HepG2 (cell line): ENCODE results near the gene ADGRG6. TPM values are rescaled to one million over a fixed set of nuclear protein-coding genes. Genes with fewer than 3 reads are reported as not detected.
A peak's percentile ranks its signal among the peaks of the same experiment; 100 is the strongest.

Experiments used
- ATF1 ChIP-seq: IDR thresholded peaks from 2 replicates; pipeline ENCODE4 v1.6.1; 2016; ENCODE audit warnings: mild to moderate bottlenecking, control low read depth
- BRCA1 ChIP-seq: sonication (generic); formaldehyde crosslinking; IDR thresholded peaks from 2 replicates; pipeline ENCODE4 v1.4.0; 2020; ENCODE audit warnings: missing genetic modification reagents
- CENPX ChIP-seq: sonication (generic); formaldehyde crosslinking; IDR thresholded peaks from 2 replicates; pipeline ENCODE4 v1.9.0; 2021; ENCODE audit warnings: mild to moderate bottlenecking, missing genetic modification reagents, moderate library complexity
- FOXA3 ChIP-seq: IDR thresholded peaks from 2 replicates; pipeline ENCODE4 v1.6.1; 2016; ENCODE audit warnings: missing genetic modification reagents, missing compliant biosample characterization
- KDM3A ChIP-seq: IDR thresholded peaks from 2 replicates; pipeline ENCODE4 v1.6.1; 2018; ENCODE audit warnings: low read depth, missing compliant biosample characterization
- MAF1 ChIP-seq: sonication (generic); formaldehyde crosslinking; IDR thresholded peaks from 2 replicates; pipeline ENCODE4 v1.5.0; 2020; ENCODE audit warnings: missing genetic modification reagents, borderline replicate concordance
- MAFG ChIP-seq: sonication (generic); formaldehyde crosslinking; IDR thresholded peaks from 2 replicates; pipeline ENCODE4 v1.5.1; 2020; ENCODE audit warnings: mild to moderate bottlenecking, missing genetic modification reagents
- MAZ ChIP-seq, 2 experiments: sonication (generic) in 1 of 2; formaldehyde crosslinking in 1 of 2; IDR thresholded peaks; 2 replicates each; pipeline versions ENCODE4 v1.5.0 to v1.6.1; 2012 to 2020; ENCODE audit warnings: low read depth in 2 of 2, mild to moderate bottlenecking in 2 of 2, borderline replicate concordance in 1 of 2, improper control_type of control experiment in 1 of 2, low read length in 1 of 2, missing genetic modification reagents in 1 of 2, moderate library complexity in 1 of 2
- ONECUT2 ChIP-seq: sonication (generic); formaldehyde crosslinking; IDR thresholded peaks from 2 replicates; pipeline ENCODE4 v1.4.0; 2020; ENCODE audit warnings: missing genetic modification reagents
- PAF1 ChIP-seq: IDR thresholded peaks from 2 replicates; pipeline ENCODE4 v1.6.1; 2016; ENCODE audit warnings: missing genetic modification reagents, missing compliant biosample characterization
- PAWR ChIP-seq: sonication (generic); formaldehyde crosslinking; IDR thresholded peaks from 2 replicates; pipeline ENCODE4 v1.4.0; 2020; ENCODE audit warnings: missing genetic modification reagents, mild to moderate bottlenecking, borderline replicate concordance
- RXRA ChIP-seq: sonication (generic); formaldehyde crosslinking; IDR thresholded peaks from 2 replicates; pipeline ENCODE4 v1.5.1; 2020; ENCODE audit warnings: missing genetic modification reagents
- RXRB ChIP-seq: IDR thresholded peaks from 2 replicates; pipeline ENCODE4 v1.6.1; 2016; ENCODE audit warnings: borderline replicate concordance, missing genetic modification reagents, missing compliant biosample characterization
- SIN3A ChIP-seq: IDR thresholded peaks from 2 replicates; pipeline ENCODE4 v1.6.1; 2011; ENCODE audit warnings: low read depth, mild to moderate bottlenecking, control low read depth, low read length, borderline replicate concordance
- SMAD1 ChIP-seq: sonication (generic); formaldehyde crosslinking; IDR thresholded peaks from 2 replicates; pipeline ENCODE4 v1.4.0; 2020; ENCODE audit warnings: missing genetic modification reagents, low read depth, mild to moderate bottlenecking, borderline replicate concordance
- SMAD9 ChIP-seq: sonication (generic); formaldehyde crosslinking; IDR thresholded peaks from 2 replicates; pipeline ENCODE4 v1.5.1; 2020; ENCODE audit warnings: mild to moderate bottlenecking, missing genetic modification reagents
- SP2 ChIP-seq: sonication (generic); formaldehyde crosslinking; IDR thresholded peaks from 2 replicates; pipeline ENCODE4 v1.5.1; 2020; ENCODE audit warnings: mild to moderate bottlenecking, missing genetic modification reagents
- WIZ ChIP-seq: sonication (generic); formaldehyde crosslinking; IDR thresholded peaks from 2 replicates; pipeline ENCODE4 v1.5.1; 2020; ENCODE audit warnings: mild to moderate bottlenecking, missing genetic modification reagents
- ZBTB7A ChIP-seq: sonication (generic); formaldehyde crosslinking; IDR thresholded peaks from 2 replicates; pipeline ENCODE4 v1.8.0; 2022; ENCODE audit warnings: mild to moderate bottlenecking, missing genetic modification reagents
- ZFP41 ChIP-seq: sonication (generic); formaldehyde crosslinking; IDR thresholded peaks from 2 replicates; pipeline ENCODE4 v1.4.0; 2020; ENCODE audit warnings: mild to moderate bottlenecking, missing genetic modification reagents, borderline replicate concordance
- ZNF264 ChIP-seq: sonication (generic); formaldehyde crosslinking; IDR thresholded peaks from 2 replicates; pipeline ENCODE4 v1.4.0; 2020; ENCODE audit warnings: missing genetic modification reagents
- ZNF33B ChIP-seq: sonication (generic); formaldehyde crosslinking; IDR thresholded peaks from 2 replicates; pipeline ENCODE4 v1.5.1; 2020; ENCODE audit warnings: mild to moderate bottlenecking, missing genetic modification reagents
- ZNF660 ChIP-seq: sonication (generic); formaldehyde crosslinking; IDR thresholded peaks from 2 replicates; pipeline ENCODE4 v1.5.1; 2020; ENCODE audit warnings: mild to moderate bottlenecking, low read depth, missing genetic modification reagents, borderline replicate concordance
- ZNF747 ChIP-seq: sonication (generic); formaldehyde crosslinking; IDR thresholded peaks from 2 replicates; pipeline ENCODE4 v1.8.1; 2023; ENCODE audit warnings: missing genetic modification reagents, mild to moderate bottlenecking, borderline replicate concordance
- polyA plus RNA-seq, 8 experiments: library from polyadenylated mRNA; depleted of rRNA in 3 of 8; stranded (reverse) in 7 of 8; unstranded in 1 of 8; fragments of >200 nt; fragmentation: Illumina TruSeq in 4 of 8; extraction: Trizol in 4 of 8; gene quantifications; 2 replicates each; pipeline versions ENCODE4 v1.2.1 to v1.2.3, GENCODE V29; 2011 to 2016; ENCODE audit warnings: low read depth in 4 of 8, missing spikeins in 1 of 8, mixed read lengths in 1 of 8; ENCODE audit not compliant: insufficient read depth in 1 of 8
- total RNA-seq, 5 experiments: library from RNA; depleted of rRNA; stranded (reverse); fragments of >200 nt; fragmentation: Illumina TruSeq; extraction: Trizol; gene quantifications; 2 replicates each; pipeline ENCODE4 v1.2.3, GENCODE V29; 2016; ENCODE audit warnings: low read depth in 1 of 5
- TF ChIP-seq, protein P1 (sequence below): sonication (generic); formaldehyde crosslinking; IDR thresholded peaks from 2 replicates; pipeline ENCODE4 v1.4.0; 2020; ENCODE audit warnings: missing genetic modification reagents
- TF ChIP-seq, protein P2 (sequence below): sonication (generic); formaldehyde crosslinking; IDR thresholded peaks from 2 replicates; pipeline ENCODE4 v1.4.0; 2020; ENCODE audit warnings: mild to moderate bottlenecking, low read depth, missing genetic modification reagents
- TF ChIP-seq, protein P3 (sequence below): sonication (generic); formaldehyde crosslinking; conservative IDR thresholded peaks from 2 replicates; pipeline ENCODE4 v1.4.0; 2020; ENCODE audit warnings: missing genetic modification reagents

Gene ADGRG6
- total and polyA plus RNA-seq, 2 of the 13 experiments (the other 11 are each of a cell fraction or from before 2014, with no cell fraction given), result 129 to 249 TPM

DNA sequence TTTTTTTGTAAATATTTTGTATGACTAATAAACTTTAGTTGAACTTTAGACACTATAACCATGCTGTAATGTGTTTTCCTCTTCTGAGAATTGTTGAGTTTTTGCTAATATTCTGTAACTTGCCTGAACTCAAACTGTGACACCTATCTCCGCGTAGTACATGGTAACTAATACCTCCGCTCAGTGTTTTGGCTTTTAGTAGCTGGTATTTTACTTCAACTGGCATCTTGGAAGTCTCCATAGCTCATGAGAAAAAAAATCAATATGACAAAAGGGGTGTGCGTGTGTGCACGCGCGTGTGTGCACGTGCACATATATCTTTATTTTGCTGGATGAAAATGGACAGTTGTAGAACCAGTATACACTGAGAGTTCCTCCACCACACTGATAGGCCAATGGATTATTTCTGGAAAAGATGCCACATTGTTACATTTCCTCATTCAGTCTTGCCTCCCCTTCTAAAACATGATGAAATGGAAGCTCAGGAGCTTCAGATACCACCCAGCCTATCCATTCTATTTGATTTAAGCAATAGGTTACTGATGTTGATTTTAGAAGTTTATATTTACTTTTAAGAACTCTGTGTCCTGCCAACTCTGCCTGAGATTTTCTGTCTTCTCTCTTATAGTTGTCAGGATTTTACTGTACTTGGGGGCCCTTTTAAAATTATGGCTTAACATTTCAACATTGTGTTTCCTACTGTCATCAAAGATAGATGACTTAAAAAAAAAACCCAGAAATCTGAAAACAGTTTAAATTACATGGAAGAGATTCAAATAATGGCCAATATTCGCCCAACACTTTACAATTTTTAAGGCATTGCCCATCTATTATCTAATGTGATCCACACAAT is 16.3 kb upstream of the ADGRG6 start (continued):
- TF ChIP-seq WIZ (CRISPR knock-in tag) (no peak), BRCA1 (CRISPR knock-in tag) (no peak), SMAD9 (CRISPR knock-in tag) (no peak), PAF1 (CRISPR knock-in tag) (no peak), ZNF747 (CRISPR knock-in tag) (no peak), KDM3A (no peak), MAZ (IDR thresholded peaks at IDR 0.05; ENCODE audit: borderline replicate concordance, low read depth, low read length) (no peak), MAZ (CRISPR knock-in tag; IDR thresholded peaks at IDR 0.05; ENCODE audit: low read depth) (no peak), SMAD1 (no peak), ZNF264 (peak; percentile 55; the same call in 1 of the 2 replicates), ZFP41 (CRISPR knock-in tag) (no peak), ZBTB7A (no peak), RXRB (CRISPR knock-in tag) (peak; percentile 86), SIN3A (no peak), ZNF33B (0 out of 2 replicates have a peak, but pooled peaks have one; percentile 28), MAFG (no peak), RXRA (CRISPR knock-in tag) (no peak; the same call in 1 of the 2 replicates), MAF1 (CRISPR knock-in tag) (no peak), SP2 (CRISPR knock-in tag) (no peak), ATF1 (CRISPR knock-in tag) (peak; percentile 50; the same call in 1 of the 2 replicates), ZNF660 (no peak), PAWR (CRISPR knock-in tag) (no peak), FOXA3 (peak; percentile 93), CENPX (CRISPR knock-in tag) (no peak), ONECUT2 (CRISPR knock-in tag) (peak; percentile 91)
- TF ChIP-seq, protein P1, sequence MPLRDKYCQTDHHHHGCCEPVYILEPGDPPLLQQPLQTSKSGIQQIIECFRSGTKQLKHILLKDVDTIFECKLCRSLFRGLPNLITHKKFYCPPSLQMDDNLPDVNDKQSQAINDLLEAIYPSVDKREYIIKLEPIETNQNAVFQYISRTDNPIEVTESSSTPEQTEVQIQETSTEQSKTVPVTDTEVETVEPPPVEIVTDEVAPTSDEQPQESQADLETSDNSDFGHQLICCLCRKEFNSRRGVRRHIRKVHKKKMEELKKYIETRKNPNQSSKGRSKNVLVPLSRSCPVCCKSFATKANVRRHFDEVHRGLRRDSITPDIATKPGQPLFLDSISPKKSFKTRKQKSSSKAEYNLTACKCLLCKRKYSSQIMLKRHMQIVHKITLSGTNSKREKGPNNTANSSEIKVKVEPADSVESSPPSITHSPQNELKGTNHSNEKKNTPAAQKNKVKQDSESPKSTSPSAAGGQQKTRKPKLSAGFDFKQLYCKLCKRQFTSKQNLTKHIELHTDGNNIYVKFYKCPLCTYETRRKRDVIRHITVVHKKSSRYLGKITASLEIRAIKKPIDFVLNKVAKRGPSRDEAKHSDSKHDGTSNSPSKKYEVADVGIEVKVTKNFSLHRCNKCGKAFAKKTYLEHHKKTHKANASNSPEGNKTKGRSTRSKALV, result 0 out of 2 replicates have a peak, but pooled peaks have one; percentile 20
- TF ChIP-seq, protein P2, sequence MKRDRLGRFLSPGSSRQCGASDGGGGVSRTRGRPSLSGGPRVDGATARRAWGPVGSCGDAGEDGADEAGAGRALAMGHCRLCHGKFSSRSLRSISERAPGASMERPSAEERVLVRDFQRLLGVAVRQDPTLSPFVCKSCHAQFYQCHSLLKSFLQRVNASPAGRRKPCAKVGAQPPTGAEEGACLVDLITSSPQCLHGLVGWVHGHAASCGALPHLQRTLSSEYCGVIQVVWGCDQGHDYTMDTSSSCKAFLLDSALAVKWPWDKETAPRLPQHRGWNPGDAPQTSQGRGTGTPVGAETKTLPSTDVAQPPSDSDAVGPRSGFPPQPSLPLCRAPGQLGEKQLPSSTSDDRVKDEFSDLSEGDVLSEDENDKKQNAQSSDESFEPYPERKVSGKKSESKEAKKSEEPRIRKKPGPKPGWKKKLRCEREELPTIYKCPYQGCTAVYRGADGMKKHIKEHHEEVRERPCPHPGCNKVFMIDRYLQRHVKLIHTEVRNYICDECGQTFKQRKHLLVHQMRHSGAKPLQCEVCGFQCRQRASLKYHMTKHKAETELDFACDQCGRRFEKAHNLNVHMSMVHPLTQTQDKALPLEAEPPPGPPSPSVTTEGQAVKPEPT (CRISPR knock-in tag), result no peak
- TF ChIP-seq, protein P3, sequence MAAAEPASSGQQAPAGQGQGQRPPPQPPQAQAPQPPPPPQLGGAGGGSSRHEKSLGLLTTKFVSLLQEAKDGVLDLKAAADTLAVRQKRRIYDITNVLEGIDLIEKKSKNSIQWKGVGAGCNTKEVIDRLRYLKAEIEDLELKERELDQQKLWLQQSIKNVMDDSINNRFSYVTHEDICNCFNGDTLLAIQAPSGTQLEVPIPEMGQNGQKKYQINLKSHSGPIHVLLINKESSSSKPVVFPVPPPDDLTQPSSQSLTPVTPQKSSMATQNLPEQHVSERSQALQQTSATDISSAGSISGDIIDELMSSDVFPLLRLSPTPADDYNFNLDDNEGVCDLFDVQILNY (CRISPR knock-in tag), result no peak
